HepG2 (cell line): ENCODE measurements around the gene DCAF7. TPM values are rescaled to one million over a fixed set of nuclear protein-coding genes. Genes with fewer than 3 reads are reported as not detected.

ENCODE experiments used
- CBX2 ChIP-seq, 2 experiments: fragments of 200-600 bp in 1 of 2; sonication (generic); formaldehyde crosslinking in 1 of 2; IDR thresholded peaks; 2 replicates each; pipeline versions ENCODE4 v1.7.0 to v1.8.1; 2018 to 2022; ENCODE audit warnings: low read depth in 2 of 2, low read length in 1 of 2, mild to moderate bottlenecking in 1 of 2, missing genetic modification reagents in 1 of 2
- KLF9 ChIP-seq: IDR thresholded peaks from 2 replicates; pipeline ENCODE4 v1.6.1; 2016; ENCODE audit warnings: low read depth
- SAFB2 ChIP-seq: sonication (generic); formaldehyde crosslinking; IDR thresholded peaks from 2 replicates; pipeline ENCODE4 v1.5.1; 2020; ENCODE audit warnings: missing genetic modification reagents, low read depth, mild to moderate bottlenecking, borderline replicate concordance
- SPEN ChIP-seq: sonication (generic); formaldehyde crosslinking; IDR thresholded peaks from 2 replicates; pipeline ENCODE4 v1.5.1; 2020; ENCODE audit warnings: low read depth, mild to moderate bottlenecking, missing genetic modification reagents
- YY1 ChIP-seq: IDR thresholded peaks from 2 replicates; pipeline ENCODE4 v1.6.1; 2011; ENCODE audit warnings: low read length, low read depth, moderate library complexity, mild to moderate bottlenecking; ENCODE audit not compliant: insufficient read depth, insufficient replicate concordance
- ZNF138 ChIP-seq: sonication (generic); formaldehyde crosslinking; IDR thresholded peaks from 2 replicates; pipeline ENCODE4 v1.5.0; 2020; ENCODE audit warnings: mild to moderate bottlenecking, low read depth, missing genetic modification reagents
- ZNF160 ChIP-seq: sonication (generic); formaldehyde crosslinking; IDR thresholded peaks from 2 replicates; pipeline ENCODE4 v1.8.0; 2022; ENCODE audit warnings: mild to moderate bottlenecking, inconsistent platforms, missing genetic modification reagents
- polyA plus RNA-seq, 8 experiments: library from polyadenylated mRNA; depleted of rRNA in 3 of 8; stranded (reverse) in 7 of 8; unstranded in 1 of 8; fragments of >200 nt; fragmentation: Illumina TruSeq in 4 of 8; extraction: Trizol in 4 of 8; gene quantifications; 2 replicates each; pipeline versions ENCODE4 v1.2.1 to v1.2.3, GENCODE V29; 2011 to 2016; ENCODE audit warnings: low read depth in 4 of 8, missing spikeins in 1 of 8, mixed read lengths in 1 of 8; ENCODE audit not compliant: insufficient read depth in 1 of 8
- total RNA-seq, 5 experiments: library from RNA; depleted of rRNA; stranded (reverse); fragments of >200 nt; fragmentation: Illumina TruSeq; extraction: Trizol; gene quantifications; 2 replicates each; pipeline ENCODE4 v1.2.3, GENCODE V29; 2016; ENCODE audit warnings: low read depth in 1 of 5
- TF ChIP-seq, protein P1 (sequence below): sonication (generic); formaldehyde crosslinking; IDR thresholded peaks from 2 replicates; pipeline ENCODE4 v1.4.0; 2020; ENCODE audit warnings: missing genetic modification reagents
- TF ChIP-seq, protein P2 (sequence below): sonication (generic); formaldehyde crosslinking; IDR thresholded peaks from 2 replicates; pipeline ENCODE4 v1.8.1; 2023; ENCODE audit warnings: mild to moderate bottlenecking, inconsistent platforms, moderate library complexity, missing genetic modification reagents, borderline replicate concordance
- TF ChIP-seq, protein P3 (sequence below): sonication (generic); formaldehyde crosslinking; IDR thresholded peaks from 2 replicates; pipeline ENCODE4 v1.9.0; 2021; ENCODE audit warnings: mild to moderate bottlenecking, missing genetic modification reagents
- TF ChIP-seq, protein P4 (sequence below): sonication (generic); formaldehyde crosslinking; IDR thresholded peaks from 2 replicates; pipeline ENCODE4 v1.8.1; 2022; ENCODE audit warnings: mild to moderate bottlenecking, missing genetic modification reagents
- TF ChIP-seq, protein P5 (sequence below), 2 experiments: sonication (generic) in 1 of 2; formaldehyde crosslinking in 1 of 2; IDR thresholded peaks; 2 replicates each; pipeline versions ENCODE4 v1.4.0 to v1.6.1; 2018 to 2020; ENCODE audit warnings: missing genetic modification reagents in 2 of 2, borderline replicate concordance in 1 of 2, low read depth in 1 of 2, mild to moderate bottlenecking in 1 of 2, missing biosample characterization in 1 of 2

The DCAF7 gene
- total and polyA plus RNA-seq, 2 of the 13 experiments (the other 11 are each of a cell fraction or from before 2014, with no cell fraction given) = 55.2 to 73.4 TPM

DNA sequence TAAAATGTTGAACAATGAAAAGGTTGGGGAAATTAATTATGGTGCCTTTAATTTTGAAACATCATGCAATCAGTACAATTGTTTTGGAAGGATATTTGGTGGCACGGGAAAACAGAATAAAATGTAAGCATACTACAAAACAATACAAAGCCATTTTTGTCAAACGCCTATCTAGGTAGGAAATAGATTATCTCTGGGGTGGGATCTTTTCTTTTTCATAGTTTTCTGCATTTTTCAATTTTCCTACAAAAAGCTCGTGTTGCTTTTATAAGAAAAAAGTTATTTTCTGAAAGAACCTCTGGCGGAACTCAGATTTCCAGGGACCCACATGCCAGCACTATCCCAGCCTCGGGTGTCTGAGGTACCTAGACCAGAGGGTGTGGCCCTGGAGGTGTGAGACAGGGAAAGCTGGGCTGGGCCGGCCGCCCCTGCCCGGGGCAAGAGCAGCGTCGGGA, 71.0 kb downstream of the DCAF7 start (continued):
- TF ChIP-seq, protein P1, sequence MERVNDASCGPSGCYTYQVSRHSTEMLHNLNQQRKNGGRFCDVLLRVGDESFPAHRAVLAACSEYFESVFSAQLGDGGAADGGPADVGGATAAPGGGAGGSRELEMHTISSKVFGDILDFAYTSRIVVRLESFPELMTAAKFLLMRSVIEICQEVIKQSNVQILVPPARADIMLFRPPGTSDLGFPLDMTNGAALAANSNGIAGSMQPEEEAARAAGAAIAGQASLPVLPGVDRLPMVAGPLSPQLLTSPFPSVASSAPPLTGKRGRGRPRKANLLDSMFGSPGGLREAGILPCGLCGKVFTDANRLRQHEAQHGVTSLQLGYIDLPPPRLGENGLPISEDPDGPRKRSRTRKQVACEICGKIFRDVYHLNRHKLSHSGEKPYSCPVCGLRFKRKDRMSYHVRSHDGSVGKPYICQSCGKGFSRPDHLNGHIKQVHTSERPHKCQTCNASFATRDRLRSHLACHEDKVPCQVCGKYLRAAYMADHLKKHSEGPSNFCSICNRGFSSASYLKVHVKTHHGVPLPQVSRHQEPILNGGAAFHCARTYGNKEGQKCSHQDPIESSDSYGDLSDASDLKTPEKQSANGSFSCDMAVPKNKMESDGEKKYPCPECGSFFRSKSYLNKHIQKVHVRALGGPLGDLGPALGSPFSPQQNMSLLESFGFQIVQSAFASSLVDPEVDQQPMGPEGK (CRISPR knock-in tag) = no peak
- no peak for TF ChIP-seq ZNF138
- TF ChIP-seq, protein P2, sequence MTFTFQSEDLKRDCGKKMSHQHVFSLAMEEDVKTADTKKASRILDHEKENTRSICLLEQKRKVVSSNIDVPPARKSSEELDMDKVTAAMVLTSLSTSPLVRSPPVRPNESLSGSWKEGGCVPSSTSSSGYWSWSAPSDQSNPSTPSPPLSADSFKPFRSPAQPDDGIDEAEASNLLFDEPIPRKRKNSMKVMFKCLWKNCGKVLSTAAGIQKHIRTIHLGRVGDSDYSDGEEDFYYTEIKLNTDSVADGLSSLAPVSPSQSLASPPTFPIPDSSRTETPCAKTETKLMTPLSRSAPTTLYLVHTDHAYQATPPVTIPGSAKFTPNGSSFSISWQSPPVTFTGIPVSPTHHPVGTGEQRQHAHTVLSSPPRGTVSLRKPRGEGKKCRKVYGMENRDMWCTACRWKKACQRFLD (CRISPR knock-in tag) = no peak
- TF ChIP-seq YY1 = no peak
- TF ChIP-seq, protein P3, sequence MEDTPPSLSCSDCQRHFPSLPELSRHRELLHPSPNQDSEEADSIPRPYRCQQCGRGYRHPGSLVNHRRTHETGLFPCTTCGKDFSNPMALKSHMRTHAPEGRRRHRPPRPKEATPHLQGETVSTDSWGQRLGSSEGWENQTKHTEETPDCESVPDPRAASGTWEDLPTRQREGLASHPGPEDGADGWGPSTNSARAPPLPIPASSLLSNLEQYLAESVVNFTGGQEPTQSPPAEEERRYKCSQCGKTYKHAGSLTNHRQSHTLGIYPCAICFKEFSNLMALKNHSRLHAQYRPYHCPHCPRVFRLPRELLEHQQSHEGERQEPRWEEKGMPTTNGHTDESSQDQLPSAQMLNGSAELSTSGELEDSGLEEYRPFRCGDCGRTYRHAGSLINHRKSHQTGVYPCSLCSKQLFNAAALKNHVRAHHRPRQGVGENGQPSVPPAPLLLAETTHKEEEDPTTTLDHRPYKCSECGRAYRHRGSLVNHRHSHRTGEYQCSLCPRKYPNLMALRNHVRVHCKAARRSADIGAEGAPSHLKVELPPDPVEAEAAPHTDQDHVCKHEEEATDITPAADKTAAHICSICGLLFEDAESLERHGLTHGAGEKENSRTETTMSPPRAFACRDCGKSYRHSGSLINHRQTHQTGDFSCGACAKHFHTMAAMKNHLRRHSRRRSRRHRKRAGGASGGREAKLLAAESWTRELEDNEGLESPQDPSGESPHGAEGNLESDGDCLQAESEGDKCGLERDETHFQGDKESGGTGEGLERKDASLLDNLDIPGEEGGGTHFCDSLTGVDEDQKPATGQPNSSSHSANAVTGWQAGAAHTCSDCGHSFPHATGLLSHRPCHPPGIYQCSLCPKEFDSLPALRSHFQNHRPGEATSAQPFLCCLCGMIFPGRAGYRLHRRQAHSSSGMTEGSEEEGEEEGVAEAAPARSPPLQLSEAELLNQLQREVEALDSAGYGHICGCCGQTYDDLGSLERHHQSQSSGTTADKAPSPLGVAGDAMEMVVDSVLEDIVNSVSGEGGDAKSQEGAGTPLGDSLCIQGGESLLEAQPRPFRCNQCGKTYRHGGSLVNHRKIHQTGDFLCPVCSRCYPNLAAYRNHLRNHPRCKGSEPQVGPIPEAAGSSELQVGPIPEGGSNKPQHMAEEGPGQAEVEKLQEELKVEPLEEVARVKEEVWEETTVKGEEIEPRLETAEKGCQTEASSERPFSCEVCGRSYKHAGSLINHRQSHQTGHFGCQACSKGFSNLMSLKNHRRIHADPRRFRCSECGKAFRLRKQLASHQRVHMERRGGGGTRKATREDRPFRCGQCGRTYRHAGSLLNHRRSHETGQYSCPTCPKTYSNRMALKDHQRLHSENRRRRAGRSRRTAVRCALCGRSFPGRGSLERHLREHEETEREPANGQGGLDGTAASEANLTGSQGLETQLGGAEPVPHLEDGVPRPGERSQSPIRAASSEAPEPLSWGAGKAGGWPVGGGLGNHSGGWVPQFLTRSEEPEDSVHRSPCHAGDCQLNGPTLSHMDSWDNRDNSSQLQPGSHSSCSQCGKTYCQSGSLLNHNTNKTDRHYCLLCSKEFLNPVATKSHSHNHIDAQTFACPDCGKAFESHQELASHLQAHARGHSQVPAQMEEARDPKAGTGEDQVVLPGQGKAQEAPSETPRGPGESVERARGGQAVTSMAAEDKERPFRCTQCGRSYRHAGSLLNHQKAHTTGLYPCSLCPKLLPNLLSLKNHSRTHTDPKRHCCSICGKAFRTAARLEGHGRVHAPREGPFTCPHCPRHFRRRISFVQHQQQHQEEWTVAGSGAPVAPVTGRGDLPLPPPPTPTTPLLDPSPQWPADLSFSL (CRISPR knock-in tag) = no peak
- no peak for TF ChIP-seq SPEN (CRISPR knock-in tag)
- TF ChIP-seq, protein P4, sequence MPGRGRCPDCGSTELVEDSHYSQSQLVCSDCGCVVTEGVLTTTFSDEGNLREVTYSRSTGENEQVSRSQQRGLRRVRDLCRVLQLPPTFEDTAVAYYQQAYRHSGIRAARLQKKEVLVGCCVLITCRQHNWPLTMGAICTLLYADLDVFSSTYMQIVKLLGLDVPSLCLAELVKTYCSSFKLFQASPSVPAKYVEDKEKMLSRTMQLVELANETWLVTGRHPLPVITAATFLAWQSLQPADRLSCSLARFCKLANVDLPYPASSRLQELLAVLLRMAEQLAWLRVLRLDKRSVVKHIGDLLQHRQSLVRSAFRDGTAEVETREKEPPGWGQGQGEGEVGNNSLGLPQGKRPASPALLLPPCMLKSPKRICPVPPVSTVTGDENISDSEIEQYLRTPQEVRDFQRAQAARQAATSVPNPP (CRISPR knock-in tag) = 0 out of 2 replicates have a peak, but pooled peaks have one; percentile 68
- TF ChIP-seq SAFB2 = no peak
- TF ChIP-seq KLF9 (CRISPR knock-in tag) = no peak
- no peak for TF ChIP-seq ZNF160 (CRISPR knock-in tag)
- TF ChIP-seq CBX2 (IDR thresholded peaks at IDR 0.05; ENCODE audit: low read depth, low read length) = no peak
- 0 out of 2 replicates have a peak, but pooled peaks have one; percentile 40 for TF ChIP-seq CBX2 (CRISPR knock-in tag; IDR thresholded peaks at IDR 0.05; ENCODE audit: low read depth)
- TF ChIP-seq, protein P5, sequence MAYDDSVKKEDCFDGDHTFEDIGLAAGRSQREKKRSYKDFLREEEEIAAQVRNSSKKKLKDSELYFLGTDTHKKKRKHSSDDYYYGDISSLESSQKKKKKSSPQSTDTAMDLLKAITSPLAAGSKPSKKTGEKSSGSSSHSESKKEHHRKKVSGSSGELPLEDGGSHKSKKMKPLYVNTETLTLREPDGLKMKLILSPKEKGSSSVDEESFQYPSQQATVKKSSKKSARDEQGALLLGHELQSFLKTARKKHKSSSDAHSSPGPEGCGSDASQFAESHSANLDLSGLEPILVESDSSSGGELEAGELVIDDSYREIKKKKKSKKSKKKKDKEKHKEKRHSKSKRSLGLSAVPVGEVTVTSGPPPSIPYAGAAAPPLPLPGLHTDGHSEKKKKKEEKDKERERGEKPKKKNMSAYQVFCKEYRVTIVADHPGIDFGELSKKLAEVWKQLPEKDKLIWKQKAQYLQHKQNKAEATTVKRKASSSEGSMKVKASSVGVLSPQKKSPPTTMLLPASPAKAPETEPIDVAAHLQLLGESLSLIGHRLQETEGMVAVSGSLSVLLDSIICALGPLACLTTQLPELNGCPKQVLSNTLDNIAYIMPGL (CRISPR knock-in tag; IDR thresholded peaks at IDR 0.05; ENCODE audit: borderline replicate concordance in 1 of 2, low read depth in 1 of 2) = no peak
